Measurements from ENCODE around the gene TPCN2.
A peak's percentile ranks its signal among the peaks of the same experiment; 100 is the strongest.

The TPCN2 gene

DNA sequence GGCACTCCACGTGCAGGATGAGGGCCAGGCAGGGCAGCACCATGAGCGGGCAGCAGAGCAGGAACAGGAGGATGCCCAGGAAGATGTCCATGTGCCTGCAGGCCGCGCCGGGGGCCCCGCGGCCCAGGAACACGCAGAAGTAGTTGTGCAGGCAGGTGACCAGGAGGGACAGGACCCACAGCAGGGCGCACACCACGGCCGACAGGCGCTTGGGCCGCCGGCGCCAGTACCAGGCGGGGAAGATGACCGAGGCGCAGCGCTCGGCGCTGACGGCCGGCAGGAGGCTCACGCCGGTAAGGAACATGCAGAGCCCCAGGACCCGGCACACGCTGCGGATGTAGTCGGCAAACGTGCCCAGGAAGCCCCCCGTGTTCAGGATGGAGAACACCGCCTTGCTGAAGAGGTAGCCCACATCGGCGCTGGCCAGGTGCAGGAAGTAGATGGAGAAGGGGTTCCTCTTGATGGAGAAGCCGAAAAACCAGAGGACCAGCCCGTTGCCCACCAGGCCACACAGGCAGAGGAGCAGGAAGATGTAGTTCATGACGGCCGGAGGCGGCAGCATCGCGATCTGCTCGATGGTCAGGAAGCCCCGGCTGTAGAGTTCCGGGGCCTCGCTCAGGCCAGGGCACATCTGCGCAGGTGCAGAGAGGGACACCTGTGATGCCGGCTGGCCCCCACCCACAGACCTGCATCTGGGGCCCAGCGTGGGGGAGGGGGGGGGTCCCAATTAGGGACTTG, 42.9 kb upstream of the TPCN2 start:
- no peak for TF ChIP-seq CTCF (IDR thresholded peaks at IDR 0.05; ENCODE audit: low read depth, low read length)
- H3K4me3 ChIP-seq (ENCODE audit: low read depth, low read length): no peak overlapping the region
- in situ Hi-C loops (cut with HindIII; ENCODE audit: low sequenced_read_pairs): no loop called here
- DNase-seq (ENCODE audit: low read depth, low spot score): no peak

- in situ Hi-C loops (cut with HindIII; ENCODE audit: low sequenced_read_pairs): no loop called here
- TF ChIP-seq CTCF (IDR thresholded peaks at IDR 0.05; ENCODE audit: low read depth, low read length): no peak
- H3K4me3 ChIP-seq (ENCODE audit: low read depth, low read length): no peak overlapping the region
- DNase-seq (ENCODE audit: low read depth, low spot score): no peak
Measured at GRCh38 chr11:69006816-69007215, 41.9 kb upstream of the TPCN2 start.

- in situ Hi-C loops (cut with HindIII; ENCODE audit: low sequenced_read_pairs): no loop called here
- no peak for TF ChIP-seq CTCF (IDR thresholded peaks at IDR 0.05; ENCODE audit: low read depth, low read length)
- no peak for DNase-seq (ENCODE audit: low read depth, low spot score)
- no peak overlapping the region for H3K4me3 ChIP-seq (ENCODE audit: low read depth, low read length)
Measured at GRCh38 chr11:69007975-69008381, 40.8 kb upstream of the TPCN2 start.

DNA sequence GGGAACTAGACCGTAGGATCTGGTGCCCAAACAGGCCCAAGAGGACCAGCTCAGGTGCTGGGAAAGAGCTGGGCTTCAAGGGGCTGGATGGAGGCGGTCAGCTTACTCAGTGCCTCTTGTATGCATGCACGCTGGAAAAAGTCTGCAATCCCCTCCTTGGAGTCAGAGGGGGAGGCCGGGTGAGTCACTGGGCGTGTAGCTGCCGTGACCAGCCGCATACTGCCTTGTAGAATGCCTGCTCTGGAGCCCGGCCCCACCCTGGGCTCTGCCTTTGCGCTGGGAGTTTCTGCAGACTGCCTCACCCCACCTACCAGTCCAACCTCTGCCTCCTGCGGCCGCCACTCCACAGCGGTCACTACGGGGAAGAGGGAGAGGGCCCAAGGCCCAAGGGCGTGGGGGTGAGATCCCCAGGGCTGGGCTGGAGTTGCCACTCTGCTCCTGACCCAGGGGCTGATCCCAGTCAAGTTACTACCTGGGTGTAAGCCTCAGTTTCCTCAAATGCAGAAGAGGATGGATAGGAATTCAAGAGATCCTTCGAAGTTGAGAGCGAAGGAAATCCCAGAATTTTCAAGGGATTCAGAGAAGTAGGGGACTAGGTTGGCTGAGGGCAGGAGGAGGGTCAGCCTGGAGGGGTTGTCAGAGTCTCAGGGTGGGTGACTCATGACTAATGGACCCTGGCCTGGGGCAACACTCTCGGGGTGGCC, 39.8 kb upstream of the TPCN2 start:
- H3K4me3 ChIP-seq (ENCODE audit: low read depth, low read length): no peak overlapping the region
- in situ Hi-C loops (cut with HindIII; ENCODE audit: low sequenced_read_pairs): no loop called here
- TF ChIP-seq CTCF (IDR thresholded peaks at IDR 0.05; ENCODE audit: low read depth, low read length): no peak
- peak; percentile 98 for DNase-seq (ENCODE audit: low read depth, low spot score)

DNA sequence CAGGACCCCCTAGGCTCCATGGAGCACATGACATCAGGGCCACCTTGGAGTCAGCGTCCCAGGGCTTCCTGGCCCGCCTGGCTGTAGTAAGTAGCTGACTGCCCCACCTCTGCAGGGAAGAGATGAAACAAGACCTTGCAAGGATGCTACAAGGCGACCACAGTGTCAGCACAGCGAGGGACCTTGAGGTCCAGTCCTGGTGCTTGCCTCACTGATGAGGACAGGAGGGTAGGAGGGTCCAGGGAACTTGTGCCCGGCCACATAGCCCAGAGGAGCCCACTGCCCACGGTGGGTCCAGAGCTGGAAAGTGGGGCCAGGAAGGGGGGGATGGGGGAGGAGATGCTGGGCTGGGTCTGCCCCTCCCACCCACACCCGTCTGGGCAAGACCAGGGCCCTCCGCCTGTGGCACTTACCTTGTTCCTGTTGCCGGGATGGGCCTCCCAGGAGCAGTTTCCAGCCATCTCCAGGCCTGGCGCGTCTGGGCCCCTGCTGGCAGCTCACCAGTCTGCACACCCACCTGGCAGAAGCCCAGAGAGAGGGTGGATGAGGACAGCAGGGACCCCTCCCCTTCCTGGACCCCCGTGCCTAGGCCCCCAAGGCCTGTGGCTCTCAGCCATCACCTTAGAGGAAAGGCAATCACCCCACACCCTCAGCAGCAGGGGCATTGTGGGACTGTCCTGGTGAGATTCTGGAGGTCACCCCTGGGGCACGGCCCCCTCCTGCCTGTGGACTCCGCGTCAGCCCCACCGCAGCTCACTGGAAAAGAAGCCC, 39.1 kb upstream of the TPCN2 start:
- in situ Hi-C loops (cut with HindIII; ENCODE audit: low sequenced_read_pairs): no loop called here

More for the DNA sequence above, 39.1 kb upstream of the TPCN2 start:
- no peak for DNase-seq (ENCODE audit: low read depth, low spot score)
- H3K4me3 ChIP-seq (ENCODE audit: low read depth, low read length): no peak overlapping the region
- no peak for TF ChIP-seq CTCF (IDR thresholded peaks at IDR 0.05; ENCODE audit: low read depth, low read length)

All from astrocyte of the spinal cord (primary cell).